AG04450 (cell line): ENCODE data around the gene QRFPR. TPM values are rescaled to one million over a fixed set of nuclear protein-coding genes. Genes with fewer than 3 reads are reported as not detected.

ENCODE experiments used
- CTCF ChIA-PET: fragments of 300-600, 350-600 bp; formaldehyde crosslinking; extraction: SDS; loops from one replicate; lab custom pipeline; 2022; ENCODE audit warnings: antibody characterized with exemption, inconsistent platforms; lab: Charles Lee
- POLR2A ChIA-PET: fragments of 350-600 bp; formaldehyde crosslinking; extraction: SDS; loops from one replicate; lab custom pipeline; 2021; ENCODE audit warnings: antibody characterized with exemption, inconsistent platforms; lab: Yijun Ruan, JAX
- DNase-seq: peaks from one replicate; pipeline ENCODE4 v3.0.0-alpha.2; 2011; ENCODE audit warnings: low read depth, low spot score
- H3K27ac ChIP-seq: one replicate; pipeline ENCODE4 v1.5.1; 2012; ENCODE audit warnings: low read depth, low read length, control low read depth
- H3K27me3 ChIP-seq: one replicate; pipeline ENCODE4 v1.6.0; 2012; ENCODE audit warnings: low read length; ENCODE audit not compliant: control insufficient read depth, insufficient read depth
- H3K4me3 ChIP-seq: 2 replicates; pipeline ENCODE4 v1.5.1; 2011; ENCODE audit warnings: mild to moderate bottlenecking, low read depth, low read length, control low read depth
- H3K9me3 ChIP-seq: 2 replicates; pipeline ENCODE4 v1.5.1; 2012; ENCODE audit warnings: low read length; ENCODE audit not compliant: control insufficient read depth, insufficient read depth
- CTCF ChIP-seq: IDR thresholded peaks from 2 replicates; pipeline ENCODE4 v1.5.1; 2011; ENCODE audit warnings: low read depth, low read length, control low read depth, inconsistent platforms
- polyA plus RNA-seq: library from polyadenylated mRNA; depleted of rRNA; stranded (reverse); fragments of >200 nt; gene quantifications from 2 replicates; pipeline ENCODE4 v1.2.3, GENCODE V29; 2011

QRFPR gene
- polyA plus RNA-seq, 1 experiment = not detected

- TF ChIP-seq CTCF = no peak
- ChIA-PET POLR2A (no interaction called here), CTCF (interaction anchor here (0.8 kb wide), 1 partner anchor 34 kb away, joined by 3 read pairs; no protein-coding TSS in a partner anchor)
- Histone ChIP-seq H3K4me3 (no peak overlapping the region), H3K27me3 (no peaks in the 10 kb centered on the region), H3K27ac (no peak overlapping the region), H3K9me3 (no peaks in the 10 kb centered on the region)
- no peak for DNase-seq
Observed at GRCh38 chr4:121336706-121337105, 44.1 kb downstream of the QRFPR start.

- no peak for TF ChIP-seq CTCF
- ChIA-PET CTCF (interaction anchor here (0.7 kb wide), 1 partner anchor 295 kb away, joined by 12 read pairs; no protein-coding TSS in a partner anchor), POLR2A (no interaction called here)
- DNase-seq = no peak
- no peaks in the 10 kb centered on the region for H3K27me3 ChIP-seq
- no peak overlapping the region for H3K4me3 ChIP-seq
- no peaks in the 10 kb centered on the region for H3K9me3 ChIP-seq
- H3K27ac ChIP-seq = no peak overlapping the region
Observed at GRCh38 chr4:121330180-121330665, 50.6 kb downstream of the QRFPR start.

- H3K27me3 ChIP-seq = no peaks in the 10 kb centered on the region
- ChIA-PET POLR2A (no interaction called here), CTCF (interaction anchor here (1.0 kb wide), 1 partner anchor 45 kb away, joined by 3 read pairs; no protein-coding TSS in a partner anchor)
- H3K9me3 ChIP-seq = no peaks in the 10 kb centered on the region
- no peak overlapping the region for H3K4me3 ChIP-seq
- no peak for TF ChIP-seq CTCF
- no peak overlapping the region for H3K27ac ChIP-seq
- DNase-seq = no peak
Observed at GRCh38 chr4:121326597-121326996, 54.2 kb downstream of the QRFPR start.

- CTCF ChIA-PET = no interaction called here
- POLR2A ChIA-PET = no interaction called here
- no peak overlapping the region for H3K27ac ChIP-seq
- H3K4me3 ChIP-seq = no peak overlapping the region
- no peaks in the 10 kb centered on the region for H3K9me3 ChIP-seq
- no peaks in the 10 kb centered on the region for H3K27me3 ChIP-seq
- 0 out of 2 replicates have a peak, but pooled peaks have one; percentile 13 for TF ChIP-seq CTCF
- DNase-seq = no peak
Observed at GRCh38 chr4:121324331-121324730, 56.5 kb downstream of the QRFPR start.

GRCh38 chr4:121321466-121321865 is 59.4 kb downstream of the QRFPR start:
- POLR2A ChIA-PET = no interaction called here
- Histone ChIP-seq H3K4me3 (no peak overlapping the region), H3K27ac (no peak overlapping the region), H3K27me3 (no peaks in the 10 kb centered on the region), H3K9me3 (no peaks in the 10 kb centered on the region)
- CTCF ChIA-PET = no interaction called here
- no peak for DNase-seq
- TF ChIP-seq CTCF = no peak
